ENCODE measurements around the gene SCUBE3.
A peak's percentile ranks its signal among the peaks of the same experiment; 100 is the strongest.

The SCUBE3 gene

GRCh38 chr6:35209622-35210247, 4.0 kb upstream of the SCUBE3 start:
- no peak for DNase-seq (ENCODE audit: low read depth, low spot score)

DNA sequence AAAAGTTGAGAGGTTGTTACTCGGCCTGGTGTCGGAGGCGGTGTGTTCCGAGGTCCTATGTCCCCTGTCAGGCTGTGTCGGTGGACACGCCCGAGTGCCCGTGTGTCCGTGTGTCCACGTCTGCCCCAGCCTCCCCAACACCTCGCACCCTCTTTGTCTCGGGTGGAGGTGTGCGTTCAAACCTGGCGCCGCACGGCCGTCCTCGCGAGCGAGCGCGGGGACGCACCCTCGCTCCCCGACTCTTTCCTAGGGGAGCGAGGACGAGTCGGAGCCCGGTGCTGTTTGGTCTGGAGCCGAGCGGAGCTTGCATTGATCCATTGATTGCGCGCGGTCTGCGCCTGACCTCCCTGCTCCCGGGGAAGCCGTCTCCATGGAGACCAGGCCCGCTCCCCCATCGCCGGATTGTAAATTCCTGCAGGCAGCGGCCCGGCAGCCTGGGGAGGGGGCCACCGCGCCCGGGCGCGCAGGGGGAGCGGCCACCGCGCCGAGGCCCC, 411 bp upstream of the SCUBE3 start:
- peak; percentile 43 for DNase-seq (ENCODE audit: low read depth, low spot score)

- DNase-seq (ENCODE audit: low read depth, low spot score) = no peak
Measured at GRCh38 chr6:35214869-35215664, 1.3 kb downstream of the SCUBE3 start.

GRCh38 chr6:35215665-35216411, 2.1 kb downstream of the SCUBE3 start:
- no peak for DNase-seq (ENCODE audit: low read depth, low spot score)

- no peak for DNase-seq (ENCODE audit: low read depth, low spot score)
Measured at GRCh38 chr6:35216412-35216732, 2.6 kb downstream of the SCUBE3 start.

DNA sequence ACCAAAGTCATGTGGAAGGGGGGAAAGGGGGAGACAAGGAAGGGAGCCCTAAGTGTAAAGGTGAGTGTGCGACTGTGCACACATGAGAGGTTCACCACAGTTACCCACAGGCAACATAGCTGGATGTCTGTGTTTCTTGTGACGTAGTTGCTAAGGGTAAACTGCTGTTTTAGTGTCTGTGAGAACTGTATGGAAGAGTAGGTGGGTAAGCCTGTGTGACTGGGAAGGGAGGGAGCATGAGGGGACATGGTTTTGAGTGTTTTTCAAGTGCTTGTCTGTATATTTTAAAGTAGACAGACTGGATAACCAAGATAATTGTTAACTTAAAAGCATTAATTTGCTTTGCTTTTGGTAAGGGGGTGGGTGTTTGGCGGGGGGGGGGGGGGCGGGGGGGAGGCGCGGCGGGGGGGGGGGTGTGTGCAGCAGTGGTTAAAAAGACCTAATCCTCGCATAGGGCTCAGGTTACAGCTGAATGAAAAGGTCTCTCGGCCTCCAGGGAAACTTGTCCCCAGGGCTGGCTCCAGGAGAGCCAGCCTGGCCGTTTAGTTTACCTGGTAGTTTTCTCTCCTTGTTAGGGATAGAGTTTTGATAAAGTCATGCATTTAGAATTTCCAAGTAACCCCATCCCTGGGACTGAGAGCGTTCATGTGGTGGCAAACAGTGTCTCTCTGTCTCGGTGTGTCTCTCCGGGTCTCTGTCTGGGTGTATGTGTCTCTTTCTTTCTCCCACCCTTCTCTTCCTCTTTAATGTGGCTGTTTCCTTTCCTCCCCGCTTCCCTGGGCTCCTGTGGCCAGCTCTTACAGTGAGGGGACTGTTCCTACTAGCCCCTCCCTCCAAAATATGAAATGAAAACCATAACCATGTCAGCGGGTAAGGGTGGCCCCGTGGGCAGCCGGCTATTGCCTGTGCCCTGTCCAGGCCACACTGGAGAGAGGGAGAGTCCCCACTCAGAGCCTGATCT, 3.4 kb downstream of the SCUBE3 start:
- no peak for DNase-seq (ENCODE audit: low read depth, low spot score)

DNA sequence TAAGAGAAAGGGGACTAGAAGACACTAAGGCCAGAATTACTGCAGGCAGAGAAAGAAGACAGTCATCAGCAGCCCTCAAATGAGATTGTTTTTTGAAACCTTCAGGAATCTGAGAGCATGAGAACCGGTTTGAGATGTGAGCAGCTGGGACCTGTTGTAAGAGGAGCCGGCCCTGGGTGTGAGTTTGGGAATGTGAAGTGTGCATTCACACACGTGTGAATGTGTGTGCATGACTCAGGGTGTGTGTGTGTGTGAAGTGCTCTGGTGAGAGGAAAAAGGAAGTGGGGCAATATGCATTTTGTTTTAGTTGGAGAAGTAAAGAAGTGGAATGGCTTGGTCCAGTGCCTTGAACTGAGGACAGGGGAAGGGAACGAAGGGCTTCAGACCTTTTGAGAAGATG, 4.3 kb downstream of the SCUBE3 start:
- DNase-seq (ENCODE audit: low read depth, low spot score) = no peak

DNA sequence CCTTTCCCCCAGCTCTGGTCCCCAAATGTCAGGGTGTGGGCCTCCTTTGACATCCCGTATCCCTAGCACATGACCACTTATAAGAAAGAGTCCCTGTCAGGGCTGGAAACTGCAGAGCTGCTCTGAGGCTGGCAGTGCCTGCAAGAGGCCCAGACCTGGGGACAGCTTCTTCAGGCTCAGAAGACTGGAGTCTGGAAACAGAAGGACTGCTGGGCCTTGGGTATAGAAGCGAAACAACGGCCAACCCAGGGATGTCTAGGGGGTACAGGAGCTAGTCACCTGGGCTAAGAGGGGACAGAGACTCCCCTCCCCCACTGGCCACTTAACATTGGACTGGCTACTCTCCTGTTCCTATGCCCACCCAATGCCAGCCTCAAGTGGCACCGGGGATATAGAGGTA, 4.7 kb downstream of the SCUBE3 start:
- DNase-seq (ENCODE audit: low read depth, low spot score) = no peak

- DNase-seq (ENCODE audit: low read depth, low spot score) = no peak
Measured at GRCh38 chr6:35219683-35220326, 6.0 kb downstream of the SCUBE3 start.

- DNase-seq (ENCODE audit: low read depth, low spot score) = no peak
Measured at GRCh38 chr6:35220711-35221110, 7.0 kb downstream of the SCUBE3 start.

- no peak for DNase-seq (ENCODE audit: low read depth, low spot score)
Measured at GRCh38 chr6:35223396-35223795, 9.6 kb downstream of the SCUBE3 start.

DNA sequence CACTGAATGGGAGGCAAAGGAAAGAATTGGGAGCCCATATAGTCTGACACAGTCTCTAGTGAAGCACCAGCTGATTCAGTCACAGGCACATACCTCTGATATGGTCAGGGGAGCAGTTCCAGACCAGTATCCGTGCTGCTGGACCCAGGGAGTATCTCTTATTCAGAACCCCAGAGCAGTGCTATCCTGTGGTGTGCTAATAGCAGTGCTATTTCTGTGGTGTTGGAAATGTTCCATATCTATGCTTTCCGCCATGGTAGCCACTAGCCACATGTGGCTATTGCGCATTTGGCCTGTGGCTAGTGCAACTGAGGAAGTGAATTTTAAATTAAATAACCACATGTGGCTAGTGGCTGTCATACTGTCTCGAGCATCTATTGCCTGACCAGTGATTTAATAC, 11.0 kb downstream of the SCUBE3 start:
- DNase-seq (ENCODE audit: low read depth, low spot score) = no peak

DNA sequence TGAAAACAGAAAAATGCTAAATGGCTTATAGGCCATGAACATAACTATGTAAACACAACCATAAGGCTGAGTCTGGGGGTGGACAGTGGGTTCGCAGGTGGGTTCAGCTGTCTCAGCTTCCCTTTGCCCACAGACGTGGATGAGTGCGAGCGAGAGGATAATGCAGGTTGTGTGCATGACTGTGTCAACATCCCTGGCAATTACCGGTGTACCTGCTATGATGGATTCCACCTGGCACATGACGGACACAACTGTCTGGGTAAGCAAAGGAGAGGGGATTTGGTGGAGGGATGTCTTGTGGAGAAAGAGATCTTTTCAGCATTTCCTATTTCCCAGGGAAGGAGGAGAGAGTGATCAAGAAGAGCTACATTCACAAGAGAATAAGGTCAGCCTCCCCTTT, 14.7 kb downstream of the SCUBE3 start:
- DNase-seq (ENCODE audit: low read depth, low spot score) = no peak

DNA sequence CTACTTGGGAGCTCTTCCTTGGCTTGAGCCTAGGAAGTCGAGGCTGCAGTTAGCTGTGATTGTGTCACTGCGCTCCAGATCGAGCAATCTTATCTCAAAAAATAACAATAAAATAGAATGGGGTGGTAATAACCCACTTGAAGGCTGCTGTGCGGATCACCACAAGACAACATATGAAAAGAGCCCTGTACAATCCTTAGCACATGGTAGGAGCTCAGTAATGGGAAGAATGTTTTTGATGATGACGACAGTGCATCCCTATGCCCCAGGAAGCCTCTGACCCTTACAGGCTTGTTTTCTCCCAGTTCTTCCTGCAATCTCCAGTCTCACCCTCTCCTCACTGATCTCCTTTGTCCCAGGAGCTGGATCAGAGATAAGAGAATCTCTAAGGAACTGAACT, 15.5 kb downstream of the SCUBE3 start:
- no peak for DNase-seq (ENCODE audit: low read depth, low spot score)

- no peak for DNase-seq (ENCODE audit: low read depth, low spot score)
Measured at GRCh38 chr6:35230498-35230897, 16.7 kb downstream of the SCUBE3 start.

- peak; percentile 47 for DNase-seq (ENCODE audit: low read depth, low spot score)
Measured at GRCh38 chr6:35230950-35231349, 17.2 kb downstream of the SCUBE3 start.

DNA sequence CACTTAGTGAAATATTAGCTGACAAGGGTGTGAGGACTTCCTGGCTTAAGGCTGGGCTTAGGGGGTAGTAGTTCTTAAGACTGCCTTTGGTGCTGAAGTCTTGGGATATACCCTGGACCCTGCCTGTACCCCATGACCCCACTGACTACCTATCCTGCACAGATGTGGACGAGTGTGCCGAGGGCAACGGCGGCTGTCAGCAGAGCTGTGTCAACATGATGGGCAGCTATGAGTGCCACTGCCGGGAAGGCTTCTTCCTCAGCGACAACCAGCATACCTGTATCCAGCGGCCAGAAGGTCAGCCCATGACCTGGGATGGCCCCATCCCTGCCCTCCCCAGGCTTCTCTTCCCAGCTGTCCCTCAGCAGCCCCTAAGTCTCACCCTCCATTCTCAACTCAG, 17.8 kb downstream of the SCUBE3 start:
- DNase-seq (ENCODE audit: low read depth, low spot score) = no peak

DNA sequence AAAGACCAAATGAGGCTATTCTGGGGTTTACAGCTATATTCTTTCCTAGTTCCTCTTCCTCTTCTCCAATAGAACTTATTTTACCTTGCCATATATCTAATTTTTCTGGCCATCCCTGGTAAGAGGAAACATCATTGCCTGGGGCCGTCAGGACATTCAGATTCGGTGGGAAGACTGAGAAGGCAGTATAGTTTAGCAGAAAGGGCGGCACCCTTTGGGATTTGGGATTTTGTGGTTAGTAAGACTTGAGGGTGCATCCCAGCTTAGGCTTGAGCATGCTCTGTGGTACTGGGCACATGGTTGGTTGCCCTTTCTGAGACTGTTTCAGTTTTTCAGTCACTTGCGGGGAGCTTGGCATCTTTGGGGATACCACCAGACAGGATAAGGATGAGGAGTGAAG, 21.1 kb downstream of the SCUBE3 start:
- DNase-seq (ENCODE audit: low read depth, low spot score) = no peak

- DNase-seq (ENCODE audit: low read depth, low spot score) = no peak
Measured at GRCh38 chr6:35236223-35236622, 22.5 kb downstream of the SCUBE3 start.

DNA sequence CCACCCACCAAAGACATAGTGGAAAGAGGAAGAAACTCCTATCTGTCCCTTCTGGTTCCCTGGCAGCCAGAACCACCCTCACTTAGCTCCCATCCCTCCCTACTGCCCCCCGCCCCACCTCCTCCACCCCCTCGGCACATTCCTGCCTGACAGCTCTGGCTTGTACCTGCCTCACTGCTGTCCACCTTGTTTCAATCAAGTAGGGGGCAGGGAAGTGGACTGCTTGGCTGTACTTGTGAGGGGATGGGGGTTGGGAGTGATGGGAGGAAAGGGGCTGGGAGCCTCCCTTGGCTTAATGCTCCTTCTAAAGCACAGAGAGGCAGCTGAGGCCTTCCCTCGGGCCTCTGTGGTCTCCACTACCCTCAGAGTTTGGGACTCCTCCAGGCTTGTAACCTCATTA, 23.7 kb downstream of the SCUBE3 start:
- no peak for DNase-seq (ENCODE audit: low read depth, low spot score)

DNA sequence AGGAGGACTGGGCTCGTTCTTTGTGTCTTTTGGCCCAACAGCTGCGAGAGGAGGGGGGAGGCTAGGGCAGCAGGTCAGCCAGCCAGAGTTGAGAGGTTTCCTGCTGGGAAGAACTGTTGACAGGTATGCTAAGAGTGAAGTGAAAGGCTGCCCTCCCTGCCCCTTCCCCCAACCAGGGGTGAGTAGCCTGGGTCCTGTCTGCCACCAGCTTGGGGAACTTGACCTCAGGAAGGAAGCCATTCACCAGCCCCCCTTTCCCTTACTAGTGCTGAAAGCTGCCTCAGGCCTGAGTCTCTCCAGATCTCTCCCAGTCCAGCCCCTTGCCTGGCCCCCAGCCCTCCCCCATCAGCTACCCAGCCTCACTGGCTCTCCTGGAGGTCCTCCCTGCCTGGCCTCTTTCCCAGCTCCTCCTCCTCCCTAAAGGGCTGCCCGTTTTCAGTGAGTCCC, 25.1 kb downstream of the SCUBE3 start:
- DNase-seq (ENCODE audit: low read depth, low spot score) = no peak

Measured in astrocyte of the hippocampus (primary cell).